Tibial artery (tissue), 4 donors: ENCODE results near the gene POLE2.
"Not testable (repeated sequence)": the region's sequence is repeated elsewhere in the genome, so short reads cannot be mapped to it uniquely, and the experiment has no call there.

Experiments used
- DNase-seq, 2 donors: peaks; one replicate each; pipeline ENCODE4 v3.0.0-alpha.2; 2019
- H3K27ac ChIP-seq, 2 donors: fragments of 200-600 bp; sonication (generic) in 1 of 2; 1 replicate in 1 of 2; 2 replicates in 1 of 2; pipeline ENCODE4 v1.5.1; 2018 to 2019; ENCODE audit warnings: mild to moderate bottlenecking in 1 of 2
- H3K27me3 ChIP-seq, 2 donors: fragments of 200-600 bp; sonication (generic) in 1 of 2; one replicate each; pipeline versions ENCODE4 v1.5.1 to v1.6.0; 2016 to 2019
- H3K36me3 ChIP-seq, 3 donors: fragments of 200-600 bp; sonication (generic) in 2 of 3; one replicate each; pipeline ENCODE4 v1.5.1; 2016 to 2019; ENCODE audit warnings: mild to moderate bottlenecking in 2 of 3
- H3K4me1 ChIP-seq, 4 donors: fragments of 200-600 bp; sonication (generic) in 2 of 4; 1 replicate in 3 of 4; 2 replicates in 1 of 4; pipeline ENCODE4 v1.5.1; 2016 to 2019
- H3K4me3 ChIP-seq, 2 donors: fragments of 200-600 bp; sonication (generic) in 1 of 2; 1 replicate in 1 of 2; 2 replicates in 1 of 2; pipeline ENCODE4 v1.5.1; 2018 to 2019; ENCODE audit warnings: mild to moderate bottlenecking in 2 of 2
- H3K9me3 ChIP-seq, 3 donors: fragments of 200-600 bp; sonication (generic) in 1 of 3; one replicate each; pipeline ENCODE4 v1.5.1; 2016 to 2019
- CTCF ChIP-seq, 2 experiments: fragments of 200-600 bp in 1 of 2; fragments of 450-650 bp in 1 of 2; IDR thresholded peaks; one replicate each; pipeline ENCODE4 v1.5.1; 2017 to 2019; ENCODE audit warnings: antibody characterized with exemption in 2 of 2, mild to moderate bottlenecking in 1 of 2, moderate library complexity in 1 of 2
- intact Hi-C: fragments of 100-400 bp; cut with DNase I; formaldehyde crosslinking; loops from one replicate; pipeline ENCODE4 v1.15.0; 2023; ENCODE audit warnings: low total_unique reads

Gene POLE2

GRCh38 chr14:49687942-49688700 is at the start of gene POLE2:
TSS of gene POLE2 (minus strand) at chr14:49688214. CDS start at chr14:49688203, 11 bp downstream.
- Histone ChIP-seq H3K4me3 (peak within 1 kb of the TSS; percentile 72 to 77), H3K4me1 (peaks cover 0 to 14% (median 4%) of the 10 kb centered on the region in 4 donors), H3K27me3 (no peaks in the 10 kb centered on the region), H3K9me3 (no peaks in the 10 kb centered on the region), H3K27ac (peak within 1 kb of the TSS; percentile 77 to 78), H3K36me3 (no peaks in the 10 kb centered on the region)
- peak; percentile 59 to 80 for DNase-seq
- intact Hi-C loops = no loop called here
- no peak for TF ChIP-seq CTCF (IDR thresholded peaks at IDR 0.05)

DNA sequence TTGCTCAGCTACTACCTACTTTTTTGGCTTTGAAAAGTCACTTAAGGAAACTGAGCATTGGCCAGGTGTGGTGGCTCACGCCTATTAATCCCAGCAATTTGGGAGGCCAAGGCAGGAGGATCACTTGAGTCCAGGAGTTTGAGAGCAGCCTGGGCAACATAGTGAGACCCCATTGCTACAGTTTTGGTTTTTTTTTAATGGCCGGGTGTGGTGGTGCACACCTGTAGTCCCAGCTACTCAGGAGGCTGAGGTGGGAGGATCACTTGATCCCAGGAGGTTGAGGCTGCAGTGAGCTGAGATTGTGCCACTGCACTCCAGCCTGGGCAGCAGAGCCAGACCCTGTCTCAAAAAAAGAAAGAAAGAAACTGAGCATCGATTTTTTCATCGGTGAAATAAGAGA is 47.7 kb upstream of the POLE2 start:
- peaks cover 18 to 64% (median 27%) of the 10 kb centered on the region in 3 donors for H3K36me3 ChIP-seq

GRCh38 chr14:49733836-49734235 is 45.8 kb upstream of the POLE2 start:
- no peak for DNase-seq
- TF ChIP-seq CTCF (IDR thresholded peaks at IDR 0.05) = no peak
- Histone ChIP-seq H3K36me3 (peaks cover 22 to 62% (median 22%) of the 10 kb centered on the region in 3 donors), H3K9me3 (no peaks in the 10 kb centered on the region), H3K27me3 (no peaks in the 10 kb centered on the region), H3K27ac (no peak overlapping the region), H3K4me1 (no peaks in the 10 kb centered on the region), H3K4me3 (no peak overlapping the region)
- intact Hi-C loops = no loop called here

More for the DNA sequence above, 47.7 kb upstream of the POLE2 start:
- H3K27me3 ChIP-seq, H3K27ac ChIP-seq, intact Hi-C loops, H3K4me3 ChIP-seq, H3K9me3 ChIP-seq, H3K4me1 ChIP-seq, DNase-seq: not testable (repeated sequence)

DNA sequence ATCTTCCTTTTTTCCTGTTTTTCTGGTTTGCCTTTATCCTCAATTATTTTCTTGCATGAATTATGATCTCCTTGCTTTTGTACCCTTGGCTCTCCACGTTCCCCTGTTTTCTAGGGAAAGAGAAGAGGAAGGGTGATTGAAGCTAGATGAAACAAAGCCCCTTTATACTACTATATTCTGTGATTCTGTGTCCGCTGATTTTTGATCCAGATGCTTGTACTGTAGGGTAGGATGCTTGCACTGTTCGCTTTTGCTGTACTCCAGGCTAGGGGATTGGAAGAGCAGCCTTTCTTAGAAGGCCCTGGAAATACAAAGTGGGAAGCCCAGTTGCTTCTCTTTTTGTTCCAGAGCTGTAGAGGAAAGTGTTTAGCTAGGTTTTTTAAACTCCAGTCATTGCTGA is 44.9 kb upstream of the POLE2 start:
- Histone ChIP-seq H3K9me3 (no peaks in the 10 kb centered on the region), H3K27me3 (no peaks in the 10 kb centered on the region), H3K27ac (no peak overlapping the region), H3K4me1 (no peaks in the 10 kb centered on the region), H3K36me3 (peaks cover 15 to 55% (median 25%) of the 10 kb centered on the region in 3 donors), H3K4me3 (no peak overlapping the region)
- no peak for TF ChIP-seq CTCF (IDR thresholded peaks at IDR 0.05)
- no peak for DNase-seq
- intact Hi-C loops = no loop called here

- no peaks in the 10 kb centered on the region for H3K27me3 ChIP-seq
- no peak for DNase-seq
- H3K36me3 ChIP-seq = peaks cover 43 to 66% (median 63%) of the 10 kb centered on the region in 3 donors
- H3K4me1 ChIP-seq = no peaks in the 10 kb centered on the region
- TF ChIP-seq CTCF (IDR thresholded peaks at IDR 0.05) = no peak
- no peaks in the 10 kb centered on the region for H3K9me3 ChIP-seq
- no peak overlapping the region for H3K4me3 ChIP-seq
- intact Hi-C loops = no loop called here
- no peak overlapping the region for H3K27ac ChIP-seq
These were observed 39.2 kb upstream of the POLE2 start for GRCh38 chr14:49727171-49727570.

DNA sequence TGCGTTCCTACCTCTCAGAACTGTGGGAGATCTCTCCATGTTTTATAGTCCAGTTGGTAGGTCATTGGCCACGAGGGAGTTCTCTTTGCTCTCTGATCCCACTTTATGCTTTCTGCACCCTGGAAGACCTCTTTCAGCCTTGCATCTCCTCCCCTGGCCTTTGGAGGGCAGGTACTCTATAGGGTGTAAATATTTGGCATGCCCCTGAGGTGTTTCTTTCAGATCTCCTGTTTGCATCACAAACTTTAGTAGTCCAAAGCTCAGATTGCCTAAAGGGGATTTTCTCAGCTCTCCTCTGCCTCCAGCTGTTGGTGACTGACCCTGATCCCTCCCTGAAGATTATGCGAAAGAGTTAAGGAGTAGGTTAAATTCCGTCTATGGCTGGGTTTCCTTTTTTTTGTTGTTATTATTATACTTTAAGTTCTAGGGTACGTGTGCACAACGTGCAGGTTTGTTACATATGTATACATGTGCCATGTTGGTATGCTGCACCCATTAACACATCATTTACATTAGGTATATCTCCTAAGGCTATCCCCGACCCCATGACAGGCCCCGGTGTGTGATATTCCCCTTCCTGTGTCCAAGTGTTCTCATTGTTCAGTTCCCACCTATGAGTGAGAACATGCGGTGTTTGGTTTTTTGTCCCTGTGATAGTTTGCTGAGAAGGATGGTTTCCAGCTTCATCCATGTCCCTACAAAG is 33.9 kb upstream of the POLE2 start:
- DNase-seq, H3K27ac ChIP-seq, H3K27me3 ChIP-seq, H3K9me3 ChIP-seq, H3K4me3 ChIP-seq, H3K4me1 ChIP-seq, intact Hi-C loops: not testable (repeated sequence)
- peaks cover 27 to 61% (median 48%) of the 10 kb centered on the region in 3 donors for H3K36me3 ChIP-seq
